Activated CD8-positive, alpha-beta memory T cell treated with anti-CD3 and anti-CD28 coated beads for 1 hour (primary cell): ENCODE results near the gene FBXW11.

Experiments
- DNase-seq, 2 donors: peaks; one replicate each; pipeline ENCODE4 v3.0.0-alpha.2; 2020; ENCODE audit warnings: low read depth in 1 of 2; ENCODE audit errors: extremely low read depth in 1 of 2

Gene FBXW11

GRCh38 chr5:171846323-171846722 is 160.1 kb downstream of the FBXW11 start:
- DNase-seq, result no peak

DNA sequence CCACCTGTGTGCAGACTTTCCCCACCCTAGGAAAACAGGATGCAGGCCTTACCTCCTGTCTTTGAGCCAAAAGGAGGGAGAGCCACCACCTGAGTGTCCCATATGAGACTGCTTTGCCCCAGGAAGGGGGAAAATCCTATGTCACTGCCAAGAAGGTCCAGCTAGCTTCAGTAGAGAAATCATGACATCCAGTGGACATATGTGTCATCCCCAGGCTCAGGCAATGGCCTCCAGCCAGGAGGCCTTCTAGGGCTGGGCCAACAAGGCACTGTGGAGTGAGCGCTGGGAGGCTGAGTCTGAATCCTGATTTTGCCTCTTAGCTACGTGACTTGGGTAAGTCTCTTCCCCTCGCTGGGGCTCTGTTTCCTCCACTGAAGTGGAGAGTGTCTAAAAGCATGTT is 160.6 kb downstream of the FBXW11 start:
- DNase-seq, result no peak

GRCh38 chr5:171845040-171845630 is 161.3 kb downstream of the FBXW11 start:
- DNase-seq, result no peak

DNA sequence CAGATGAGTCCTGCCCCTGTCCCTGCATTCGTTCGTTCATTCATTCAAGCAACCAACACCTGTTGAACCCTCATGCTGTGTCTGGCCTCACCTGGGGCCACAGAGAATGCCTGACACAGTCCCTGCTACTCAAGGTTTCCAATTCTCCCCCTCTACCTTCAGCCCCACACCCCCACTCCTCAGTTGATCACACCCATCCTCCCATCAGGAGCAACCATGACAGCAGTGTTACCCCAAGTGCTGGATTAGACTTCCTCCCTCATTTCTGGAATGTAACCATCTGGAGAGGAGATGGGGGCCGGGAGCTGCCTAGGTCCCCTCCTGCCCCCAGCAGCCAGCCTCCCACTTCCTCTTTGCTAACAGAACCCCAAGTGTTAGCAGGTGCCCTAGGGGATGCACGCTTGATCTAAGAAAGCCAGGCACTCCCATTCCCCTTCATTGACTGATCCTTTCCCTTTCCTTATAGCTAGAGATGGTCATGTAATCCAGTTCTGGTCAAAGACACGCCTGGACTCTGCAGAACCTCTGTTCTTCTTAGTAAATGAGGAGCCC is 163.6 kb downstream of the FBXW11 start:
- DNase-seq, result no peak

DNA sequence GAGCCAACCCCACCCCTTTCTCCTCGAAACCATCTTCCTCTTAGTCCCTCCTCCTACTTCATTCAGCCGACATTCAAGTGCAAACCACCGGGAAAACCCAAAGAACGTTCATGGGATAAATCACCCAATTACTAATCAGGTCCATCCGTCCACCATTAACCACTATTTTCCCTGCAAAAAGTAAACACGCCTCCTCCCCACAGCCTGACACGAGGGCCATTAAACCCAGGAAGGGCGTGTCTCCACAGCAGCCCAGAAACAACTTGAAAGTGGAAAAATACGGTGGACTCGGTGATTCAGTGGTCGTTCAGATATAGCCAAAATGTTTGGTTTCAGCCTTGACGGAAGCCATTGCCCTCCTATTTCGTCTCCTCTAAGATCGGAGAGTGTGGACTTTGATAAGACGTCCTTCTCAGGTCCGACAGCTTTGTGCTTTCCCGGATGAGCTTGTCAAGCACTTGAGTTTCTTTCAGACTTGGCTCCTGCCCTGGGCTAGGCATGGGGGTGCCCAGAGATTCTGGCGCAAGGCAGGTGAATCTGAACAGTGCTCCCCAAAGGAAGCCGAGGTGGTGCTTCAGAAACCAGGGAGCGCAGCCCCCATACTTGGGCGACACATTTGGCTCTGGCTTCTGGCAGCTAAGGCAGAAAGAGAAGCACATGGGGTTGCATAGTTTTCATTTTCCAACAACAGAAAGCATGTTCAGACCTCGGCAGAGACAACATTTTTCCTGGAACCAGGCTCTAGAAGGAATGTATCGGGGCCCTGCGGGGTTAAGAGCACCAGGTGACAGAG is 164.3 kb downstream of the FBXW11 start:
- no peak for DNase-seq

- DNase-seq, result no peak
Measured at GRCh38 chr5:171840711-171841522, 165.5 kb downstream of the FBXW11 start.

DNA sequence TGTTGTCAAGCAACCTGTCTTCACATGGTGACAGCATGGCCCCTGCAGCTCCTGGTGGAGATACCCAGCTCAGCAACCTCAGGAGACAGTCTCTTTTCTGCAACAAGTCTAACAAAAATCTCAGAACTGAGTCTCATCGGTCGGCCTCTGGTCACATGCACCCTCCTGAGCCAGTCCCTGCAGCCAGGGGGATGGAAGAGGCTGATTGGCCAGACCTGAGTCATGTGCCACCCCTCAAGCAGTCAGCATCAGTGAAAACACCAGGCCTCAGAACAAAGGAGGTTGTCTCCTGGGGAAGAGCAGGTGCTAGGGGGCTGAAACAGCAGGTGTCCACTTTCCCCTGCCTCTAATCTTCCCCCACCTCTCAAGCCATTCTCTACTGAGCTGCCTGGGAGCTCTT is 166.4 kb downstream of the FBXW11 start:
- no peak for DNase-seq

GRCh38 chr5:171839112-171839511 is 167.3 kb downstream of the FBXW11 start:
- no peak for DNase-seq

DNA sequence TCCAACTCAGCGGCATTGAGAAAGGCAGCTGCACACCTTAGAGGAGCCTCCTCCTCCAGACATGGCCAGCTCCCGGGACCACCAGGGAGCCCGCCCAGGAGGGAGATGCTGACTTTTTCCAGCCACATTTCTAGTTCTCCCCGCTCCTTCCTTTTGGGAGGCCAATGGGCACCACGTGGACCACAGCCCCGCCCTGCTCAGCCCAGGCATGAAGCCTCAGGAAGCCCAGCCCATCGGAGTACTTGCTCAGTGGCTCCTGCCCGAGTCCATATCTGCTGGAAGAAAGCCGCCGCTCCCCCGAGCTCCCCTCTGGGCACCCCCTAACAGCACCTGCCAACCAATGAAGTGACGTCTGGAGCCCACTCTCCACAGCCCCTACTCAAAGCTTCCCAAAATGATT is 168.4 kb downstream of the FBXW11 start:
- no peak for DNase-seq

- DNase-seq, result no peak
Measured at GRCh38 chr5:171837522-171837921, 168.9 kb downstream of the FBXW11 start.

DNA sequence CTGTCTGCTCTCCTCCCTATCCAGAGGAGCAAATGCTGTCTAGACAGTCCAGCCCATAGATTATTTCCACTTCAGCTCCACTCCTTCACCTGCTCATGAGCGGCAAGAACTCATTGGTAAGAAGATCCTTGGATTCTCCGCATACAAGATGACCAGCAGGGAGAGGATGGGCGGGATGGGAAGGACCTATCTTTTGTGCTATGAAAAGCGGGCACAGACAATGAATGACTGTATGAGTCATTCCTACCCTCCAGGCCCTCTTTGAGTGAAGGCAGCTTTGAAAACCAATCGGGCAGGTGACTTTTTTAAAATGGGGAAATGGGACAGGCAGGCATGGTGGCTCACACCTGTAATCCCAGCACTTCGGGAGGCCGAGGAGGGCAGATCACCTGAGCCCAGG is 171.4 kb downstream of the FBXW11 start:
- DNase-seq, result no peak

DNA sequence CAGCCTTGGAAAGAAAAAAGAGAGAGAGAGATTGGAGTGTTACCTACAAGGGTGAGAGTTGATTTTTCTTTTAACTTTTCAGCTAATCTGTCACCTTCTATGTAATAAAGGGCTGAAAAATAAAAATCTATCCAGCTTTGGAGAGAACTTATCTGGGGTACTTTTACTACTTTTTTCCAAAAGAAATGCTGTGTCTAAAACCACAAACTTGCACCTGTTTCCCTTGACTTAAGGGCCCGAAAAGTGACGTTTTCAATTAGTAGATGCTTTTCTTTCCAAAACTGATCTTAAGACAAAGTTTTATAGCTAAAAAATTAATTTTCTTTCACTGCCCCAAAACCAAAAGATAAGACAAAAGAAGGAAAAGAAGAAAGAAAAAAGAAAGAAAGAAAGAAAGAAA is 172.0 kb downstream of the FBXW11 start:
- no peak for DNase-seq

- DNase-seq, result no peak
Measured at GRCh38 chr5:171832775-171833174, 173.7 kb downstream of the FBXW11 start.

DNA sequence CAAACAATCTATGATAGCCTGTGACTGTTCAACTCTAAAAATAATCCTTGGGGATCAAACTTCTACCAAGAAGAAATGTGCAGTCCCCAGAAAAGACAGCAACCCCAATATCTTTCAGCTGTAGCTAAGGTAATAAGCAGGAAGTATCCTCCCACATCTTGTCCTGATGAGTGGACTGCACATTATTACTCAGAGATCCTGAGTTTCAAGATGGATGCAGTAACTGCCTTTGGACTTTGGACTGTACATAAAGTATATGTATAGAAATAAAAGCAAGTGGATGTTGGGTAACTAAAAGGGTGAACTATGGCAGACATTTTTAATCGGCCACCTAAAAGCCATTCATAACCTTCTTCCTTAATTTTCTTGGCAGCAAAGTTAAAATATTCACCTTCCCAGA is 175.8 kb downstream of the FBXW11 start:
- DNase-seq, result no peak

DNA sequence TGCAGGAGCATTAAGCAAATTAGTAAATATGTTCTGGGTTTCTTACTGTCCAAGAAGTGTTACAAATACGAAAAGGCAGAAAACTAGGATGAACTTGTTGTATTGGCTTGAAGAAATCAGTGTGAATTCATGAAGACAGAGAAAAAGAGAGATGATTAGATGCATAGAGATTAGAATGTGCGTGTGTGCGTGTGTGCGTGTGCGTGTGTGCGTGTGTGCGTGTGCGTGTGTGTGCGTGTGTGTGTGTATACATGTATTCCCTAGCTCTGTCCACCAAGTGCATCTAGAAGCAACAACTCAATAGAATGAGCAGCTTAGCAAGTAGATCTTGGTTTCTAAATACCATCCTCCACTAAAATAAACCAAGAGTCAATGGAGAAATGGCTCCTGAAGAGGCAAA is 179.3 kb downstream of the FBXW11 start:
- no peak for DNase-seq

DNA sequence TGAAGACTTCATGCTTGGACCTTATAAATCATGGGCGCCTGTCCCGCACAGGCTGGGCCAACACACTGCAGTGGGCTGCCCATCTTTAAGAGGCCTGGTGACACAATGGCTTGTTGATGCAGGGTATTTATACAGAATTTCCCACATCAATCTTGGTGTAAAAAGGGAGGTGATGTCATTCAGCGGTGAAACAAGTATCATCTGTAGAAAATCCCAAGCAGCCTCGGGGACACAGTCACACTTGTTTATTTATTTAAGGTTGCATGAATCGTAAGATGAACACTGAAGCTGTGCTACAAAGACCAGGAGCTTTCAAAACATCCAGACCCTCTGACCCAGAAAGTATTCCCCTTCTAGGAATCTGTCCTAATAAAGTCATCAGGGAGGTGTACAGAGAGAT is 180.3 kb downstream of the FBXW11 start:
- no peak for DNase-seq

- no peak for DNase-seq
Measured at GRCh38 chr5:171825051-171825450, 181.4 kb downstream of the FBXW11 start.

DNA sequence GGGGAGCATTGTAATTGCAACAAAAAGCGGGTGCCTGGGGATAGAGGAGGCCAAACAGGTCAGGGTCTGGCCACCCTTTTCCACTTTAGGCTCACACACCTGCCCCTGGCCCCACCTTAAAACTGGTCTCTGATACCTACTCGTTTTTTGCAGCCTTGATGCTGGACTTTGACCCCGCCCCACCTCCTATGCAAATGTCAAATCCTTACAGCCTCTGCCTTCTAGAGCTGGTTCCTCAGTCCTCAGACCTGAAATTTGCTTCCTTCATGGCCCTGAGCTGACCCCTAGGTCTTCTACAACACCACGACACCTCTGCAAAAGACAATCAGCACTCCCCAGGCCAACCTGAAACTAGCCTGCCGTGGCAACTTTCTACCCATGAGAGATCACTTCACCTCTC is 183.2 kb downstream of the FBXW11 start:
- DNase-seq, result no peak

DNA sequence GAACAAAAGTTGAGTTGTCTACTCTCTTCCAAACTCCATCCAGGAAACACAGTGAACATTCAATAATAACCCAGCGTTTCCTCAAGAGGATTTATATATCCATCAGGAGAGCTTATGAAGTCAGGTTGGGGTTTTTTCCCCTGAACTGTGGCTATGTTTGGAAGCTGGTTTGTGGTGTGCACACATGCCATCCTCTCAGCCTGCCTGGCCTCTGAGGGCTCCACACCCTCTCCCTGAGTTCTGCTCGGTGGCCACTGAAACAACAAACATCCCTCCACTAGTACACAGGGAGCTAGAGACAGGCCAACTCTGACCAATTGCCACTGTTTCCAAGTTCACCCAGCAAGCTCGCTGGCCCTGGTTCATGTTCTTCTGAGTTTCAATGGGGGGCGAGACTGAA is 185.2 kb downstream of the FBXW11 start:
- no peak for DNase-seq

DNA sequence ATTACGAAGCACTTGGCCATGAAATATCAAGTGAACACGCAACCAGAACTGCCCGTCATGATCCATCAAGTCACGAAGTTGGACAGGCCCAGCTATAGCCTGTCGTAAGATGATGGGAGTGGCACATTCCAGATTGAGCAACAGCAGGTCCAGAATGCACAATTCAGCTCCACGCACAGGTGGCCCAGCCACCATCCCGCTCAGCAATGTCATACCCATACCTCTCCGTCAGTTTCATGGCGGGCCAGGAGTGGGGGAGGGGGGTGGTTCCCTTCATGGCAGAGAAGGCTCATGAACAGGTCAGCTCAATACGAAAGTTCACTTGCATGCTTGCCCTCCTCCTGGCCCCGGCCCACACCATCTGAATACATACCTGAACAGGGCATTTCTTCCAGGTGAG is 185.9 kb downstream of the FBXW11 start:
- no peak for DNase-seq

- no peak for DNase-seq
Measured at GRCh38 chr5:171816666-171817065, 189.8 kb downstream of the FBXW11 start.
